Measurements from ENCODE around the gene ORM2.

ORM2 gene

DNA sequence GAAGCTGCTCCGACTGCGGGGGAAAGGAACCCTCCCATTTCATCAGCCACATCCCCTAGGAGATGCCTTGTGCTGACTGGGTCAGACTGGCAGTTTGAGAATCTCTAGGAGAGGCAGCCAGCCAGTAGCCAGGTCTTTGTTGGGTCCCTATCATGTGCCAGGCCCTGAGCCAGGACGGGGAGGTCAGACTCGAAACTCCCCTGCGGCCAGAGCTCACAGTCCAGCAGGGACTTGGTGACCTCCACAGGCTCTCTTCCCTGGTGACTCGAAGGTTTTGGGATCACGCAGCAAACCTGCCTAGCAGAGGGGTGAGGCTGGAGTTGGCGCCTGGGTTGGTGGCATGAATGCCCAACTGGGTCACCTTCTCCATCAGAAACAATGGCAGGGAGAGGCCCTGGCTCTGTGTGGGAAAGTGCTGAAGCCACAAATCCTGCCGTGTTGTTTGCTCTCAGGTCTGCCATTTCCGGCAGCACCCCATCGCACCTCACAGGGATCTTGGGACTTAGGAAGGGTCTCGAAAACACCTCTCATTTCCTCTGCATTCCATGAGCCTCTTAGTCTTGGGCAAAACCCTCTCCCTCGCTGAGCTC is 21.2 kb upstream of the ORM2 start:
- Histone ChIP-seq H3K36me3 (ENCODE audit: control insufficient read depth, insufficient read depth, low read length) (peaks cover 26% of the 10 kb centered on the region), H3K27ac (ENCODE audit: low read depth, low read length) (no peak overlapping the region), H3K9me3 (ENCODE audit: control insufficient read depth, insufficient read depth, low read depth, low read length) (no peaks in the 10 kb centered on the region), H3K4me1 (ENCODE audit: control insufficient read depth, insufficient read depth, low read length) (0 out of 2 replicates have a peak, but pooled peaks cover 3% of the 10 kb centered on the region), H3K27me3 (ENCODE audit: control insufficient read depth, insufficient read depth, low read length) (no peaks in the 10 kb centered on the region), H3K4me3 (ENCODE audit: low read depth, low read length) (no peak overlapping the region), H3K9ac (ENCODE audit: low read length) (no peak overlapping the region)

DNA sequence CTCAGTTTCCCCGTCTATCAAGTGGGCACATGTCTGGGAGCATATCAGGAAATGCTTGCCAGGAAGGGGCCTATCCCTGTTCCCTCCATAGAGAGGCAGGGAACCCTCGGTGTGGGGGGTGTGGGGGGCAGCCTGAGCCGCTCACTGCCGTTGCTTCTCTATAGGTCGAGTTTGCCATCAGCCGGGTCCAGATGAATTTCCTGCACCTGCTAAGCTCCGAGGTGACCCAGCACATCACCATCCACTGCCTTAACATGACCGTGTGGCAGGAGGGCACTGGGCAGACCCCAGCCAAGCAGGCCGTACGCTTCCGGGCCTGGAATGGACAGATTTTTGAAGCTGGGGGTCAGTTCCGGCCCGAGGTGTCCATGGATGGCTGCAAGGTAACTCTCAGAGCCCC is 20.6 kb upstream of the ORM2 start:
- Histone ChIP-seq H3K9me3 (ENCODE audit: control insufficient read depth, insufficient read depth, low read depth, low read length) (no peaks in the 10 kb centered on the region), H3K4me1 (ENCODE audit: control insufficient read depth, insufficient read depth, low read length) (0 out of 2 replicates have a peak, but pooled peaks cover 3% of the 10 kb centered on the region), H3K36me3 (ENCODE audit: control insufficient read depth, insufficient read depth, low read length) (peaks cover 26% of the 10 kb centered on the region), H3K27ac (ENCODE audit: low read depth, low read length) (no peak overlapping the region), H3K27me3 (ENCODE audit: control insufficient read depth, insufficient read depth, low read length) (no peaks in the 10 kb centered on the region), H3K9ac (ENCODE audit: low read length) (no peak overlapping the region), H3K4me3 (ENCODE audit: low read depth, low read length) (no peak overlapping the region)

DNA sequence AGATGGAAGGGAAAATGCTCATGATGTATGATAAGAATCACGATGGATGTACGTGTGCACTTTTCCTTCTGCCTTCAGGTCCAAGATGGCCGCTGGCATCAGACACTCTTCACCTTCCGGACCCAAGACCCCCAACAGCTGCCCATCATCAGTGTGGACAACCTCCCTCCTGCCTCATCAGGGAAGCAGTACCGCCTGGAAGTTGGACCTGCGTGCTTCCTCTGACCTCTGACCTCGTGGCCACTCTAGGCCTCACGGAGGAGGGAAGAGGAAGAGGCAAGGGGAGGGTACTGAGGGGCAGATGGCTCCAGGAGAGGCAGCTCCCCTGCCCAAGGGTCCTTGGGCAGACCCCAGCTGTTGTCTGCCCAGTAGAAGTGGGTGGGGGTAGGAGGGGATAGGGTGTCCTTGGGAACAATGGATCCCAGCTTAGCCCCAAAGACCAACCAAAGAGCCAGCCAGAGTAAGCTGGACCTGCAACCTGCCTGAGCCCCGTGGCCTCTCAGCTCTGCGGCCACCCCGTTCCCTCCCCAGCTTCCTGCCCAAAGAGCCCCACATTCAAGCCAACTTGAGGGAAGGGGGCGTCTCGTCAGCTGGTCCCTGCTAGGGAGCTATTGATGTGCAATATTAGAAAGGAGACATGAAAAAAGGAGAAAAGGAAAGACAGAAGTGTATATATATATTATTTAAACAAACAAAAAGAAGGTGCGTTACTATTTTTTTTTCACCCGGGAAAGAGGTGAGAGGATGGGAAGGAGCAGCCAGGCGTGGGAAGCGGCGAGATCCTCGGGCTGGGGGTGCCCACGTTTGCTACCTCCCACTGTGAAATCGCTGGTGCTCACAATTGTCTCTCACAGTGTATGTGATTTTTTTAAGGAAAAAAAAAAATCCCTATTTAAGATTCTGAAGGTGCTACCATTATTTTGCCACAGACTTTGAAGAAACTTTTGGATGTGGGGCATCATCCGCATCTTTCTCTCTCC is 18.9 kb upstream of the ORM2 start:
- no peak overlapping the region for H3K4me3 ChIP-seq (ENCODE audit: low read depth, low read length)
- no peaks in the 10 kb centered on the region for H3K9me3 ChIP-seq (ENCODE audit: control insufficient read depth, insufficient read depth, low read depth, low read length)
- H3K27ac ChIP-seq (ENCODE audit: low read depth, low read length), result no peak overlapping the region
- 0 out of 2 replicates have a peak, but pooled peaks cover under 1% of the 10 kb centered on the region for H3K4me1 ChIP-seq (ENCODE audit: control insufficient read depth, insufficient read depth, low read length)
- no peaks in the 10 kb centered on the region for H3K27me3 ChIP-seq (ENCODE audit: control insufficient read depth, insufficient read depth, low read length)
- no peak overlapping the region for H3K9ac ChIP-seq (ENCODE audit: low read length)
- peaks cover 22% of the 10 kb centered on the region for H3K36me3 ChIP-seq (ENCODE audit: control insufficient read depth, insufficient read depth, low read length)

DNA sequence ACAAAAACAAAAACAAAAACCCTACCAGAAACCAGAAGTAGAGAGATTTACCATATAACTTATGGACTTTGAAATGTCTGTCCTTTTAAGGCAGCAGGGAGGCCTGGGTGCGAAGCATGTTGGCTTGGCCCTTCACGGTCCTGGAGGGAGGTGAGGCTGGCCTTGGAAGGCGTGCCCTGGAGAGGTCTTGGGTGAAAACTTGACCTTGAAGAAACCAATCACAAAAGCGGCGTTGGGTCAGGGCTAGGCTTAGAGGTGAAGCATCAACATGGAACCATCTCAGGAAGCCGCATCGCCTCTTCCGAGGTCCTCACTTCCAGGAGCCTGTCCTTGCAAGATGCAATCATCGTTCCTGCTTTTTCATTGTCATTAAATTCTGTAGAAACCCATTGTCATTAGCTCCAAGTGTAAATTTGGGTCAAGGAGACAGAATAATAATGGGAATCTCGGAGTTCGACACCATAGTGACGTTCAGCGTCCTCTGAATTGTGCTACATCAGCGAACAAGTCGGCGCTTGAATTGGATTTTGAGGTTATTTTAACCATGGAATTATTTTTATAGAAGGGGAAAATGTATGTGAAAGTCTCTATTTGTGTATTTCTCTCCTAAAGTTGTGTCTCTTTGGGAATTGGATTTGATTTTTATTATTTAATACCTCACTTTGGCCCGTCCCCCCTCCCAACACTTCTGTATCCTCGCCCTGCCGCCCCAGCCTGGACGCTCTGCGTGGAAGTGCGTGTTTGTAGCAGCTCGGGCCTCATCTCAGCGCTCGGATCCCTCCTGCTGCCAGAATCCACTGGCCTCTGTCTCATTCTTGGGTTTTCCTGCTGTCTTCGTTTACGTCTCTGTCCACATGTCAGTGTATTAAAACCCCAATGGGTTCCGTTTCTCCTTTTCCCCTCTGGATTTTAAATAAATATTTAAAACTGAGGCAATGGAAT is 17.8 kb upstream of the ORM2 start:
- H3K9me3 ChIP-seq (ENCODE audit: control insufficient read depth, insufficient read depth, low read depth, low read length), result no peaks in the 10 kb centered on the region
- no peak overlapping the region for H3K27ac ChIP-seq (ENCODE audit: low read depth, low read length)
- H3K4me3 ChIP-seq (ENCODE audit: low read depth, low read length), result no peak overlapping the region
- peaks cover 3% of the 10 kb centered on the region; the same call in 1 of the 2 replicates for H3K4me1 ChIP-seq (ENCODE audit: control insufficient read depth, insufficient read depth, low read length)
- no peaks in the 10 kb centered on the region for H3K27me3 ChIP-seq (ENCODE audit: control insufficient read depth, insufficient read depth, low read length)
- no peak overlapping the region for H3K9ac ChIP-seq (ENCODE audit: low read length)
- H3K36me3 ChIP-seq (ENCODE audit: control insufficient read depth, insufficient read depth, low read length), result peaks cover 22% of the 10 kb centered on the region

DNA sequence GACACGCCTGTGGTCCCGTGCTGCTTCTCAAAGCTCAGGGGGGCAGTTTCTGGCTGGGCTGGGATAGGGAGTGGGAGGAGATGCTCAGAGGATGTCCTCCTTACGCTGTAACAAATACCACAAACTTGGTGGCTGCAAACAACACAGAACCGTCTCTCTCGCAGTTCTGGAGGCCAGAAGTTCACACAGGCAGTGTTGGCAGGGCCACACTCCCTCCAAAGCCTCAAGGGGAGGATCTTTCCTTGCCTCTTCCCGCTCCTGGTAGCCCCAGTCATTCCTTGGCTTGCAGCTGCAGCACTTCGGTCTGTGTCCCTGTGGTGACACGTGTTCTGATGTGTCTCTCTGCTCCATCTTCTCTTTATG is 17.2 kb upstream of the ORM2 start:
- peaks cover 15% of the 10 kb centered on the region for H3K36me3 ChIP-seq (ENCODE audit: control insufficient read depth, insufficient read depth, low read length)
- H3K4me1 ChIP-seq (ENCODE audit: control insufficient read depth, insufficient read depth, low read length), result peaks cover 3% of the 10 kb centered on the region; the same call in 1 of the 2 replicates
- no peaks in the 10 kb centered on the region for H3K27me3 ChIP-seq (ENCODE audit: control insufficient read depth, insufficient read depth, low read length)
- no peak overlapping the region for H3K9ac ChIP-seq (ENCODE audit: low read length)
- no peaks in the 10 kb centered on the region for H3K9me3 ChIP-seq (ENCODE audit: control insufficient read depth, insufficient read depth, low read depth, low read length)
- H3K27ac ChIP-seq (ENCODE audit: low read depth, low read length), result no peak overlapping the region
- no peak overlapping the region for H3K4me3 ChIP-seq (ENCODE audit: low read depth, low read length)

DNA sequence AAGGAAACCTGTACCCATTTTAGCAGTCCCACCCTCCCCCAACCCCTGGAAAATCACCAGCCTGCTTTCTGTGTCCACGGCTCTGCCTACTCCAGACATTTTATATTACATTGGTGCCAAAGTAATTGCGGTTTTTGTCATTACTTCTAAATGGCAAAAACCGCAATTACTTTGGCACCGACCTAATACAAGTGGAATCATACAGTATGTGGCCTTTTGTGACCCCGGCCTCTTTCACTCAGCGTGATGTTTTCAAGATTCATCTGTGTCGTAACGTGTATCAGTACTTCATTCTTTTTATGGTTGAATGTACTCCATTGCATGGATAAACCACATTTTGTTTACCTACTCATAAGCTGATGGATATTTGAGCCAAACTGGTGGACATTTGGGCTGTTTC is 16.5 kb upstream of the ORM2 start:
- H3K27me3 ChIP-seq (ENCODE audit: control insufficient read depth, insufficient read depth, low read length), result no peaks in the 10 kb centered on the region
- H3K9ac ChIP-seq (ENCODE audit: low read length), result no peak overlapping the region
- peaks cover 3% of the 10 kb centered on the region; the same call in 1 of the 2 replicates for H3K4me1 ChIP-seq (ENCODE audit: control insufficient read depth, insufficient read depth, low read length)
- H3K9me3 ChIP-seq (ENCODE audit: control insufficient read depth, insufficient read depth, low read depth, low read length), result no peaks in the 10 kb centered on the region
- peaks cover 9% of the 10 kb centered on the region; the same call in 1 of the 2 replicates for H3K36me3 ChIP-seq (ENCODE audit: control insufficient read depth, insufficient read depth, low read length)
- H3K4me3 ChIP-seq (ENCODE audit: low read depth, low read length), result no peak overlapping the region
- H3K27ac ChIP-seq (ENCODE audit: low read depth, low read length), result no peak overlapping the region

DNA sequence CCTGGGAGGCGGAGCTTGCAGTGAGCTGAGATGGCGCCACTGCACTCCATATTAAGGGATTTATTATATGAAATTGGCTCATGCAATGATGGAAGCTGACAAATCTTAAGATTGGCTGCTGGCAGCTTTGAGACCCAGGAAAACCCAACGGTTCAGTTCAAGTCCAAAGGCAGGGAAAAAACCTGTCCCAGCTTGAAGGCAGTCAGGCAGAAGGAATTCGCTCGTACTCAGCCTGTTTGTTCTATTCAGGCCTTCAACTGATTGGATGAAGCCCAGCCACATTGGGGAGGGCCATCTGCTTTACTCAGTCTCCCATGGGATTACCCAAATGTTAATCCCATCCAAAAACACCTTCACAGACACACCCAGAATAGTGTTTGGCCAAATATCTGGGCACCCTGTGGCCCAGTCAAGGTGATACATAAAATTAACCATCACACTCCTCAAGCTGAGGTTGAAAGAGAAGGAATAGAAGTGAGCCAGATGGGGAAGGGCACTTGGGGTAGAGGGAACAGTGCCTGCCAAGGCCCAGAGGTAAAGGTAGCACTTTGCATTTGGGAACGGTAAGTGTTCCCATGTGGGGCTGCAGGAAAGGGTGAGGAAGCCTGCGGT is 15.3 kb upstream of the ORM2 start:
- Histone ChIP-seq H3K9me3 (ENCODE audit: control insufficient read depth, insufficient read depth, low read depth, low read length) (no peaks in the 10 kb centered on the region), H3K9ac (ENCODE audit: low read length) (no peak overlapping the region), H3K36me3 (ENCODE audit: control insufficient read depth, insufficient read depth, low read length) (0 out of 2 replicates have a peak, but pooled peaks cover 5% of the 10 kb centered on the region), H3K4me1 (ENCODE audit: control insufficient read depth, insufficient read depth, low read length) (peaks cover 3% of the 10 kb centered on the region; the same call in 1 of the 2 replicates), H3K27ac (ENCODE audit: low read depth, low read length) (no peak overlapping the region), H3K4me3 (ENCODE audit: low read depth, low read length) (no peak overlapping the region), H3K27me3 (ENCODE audit: control insufficient read depth, insufficient read depth, low read length) (no peaks in the 10 kb centered on the region)

DNA sequence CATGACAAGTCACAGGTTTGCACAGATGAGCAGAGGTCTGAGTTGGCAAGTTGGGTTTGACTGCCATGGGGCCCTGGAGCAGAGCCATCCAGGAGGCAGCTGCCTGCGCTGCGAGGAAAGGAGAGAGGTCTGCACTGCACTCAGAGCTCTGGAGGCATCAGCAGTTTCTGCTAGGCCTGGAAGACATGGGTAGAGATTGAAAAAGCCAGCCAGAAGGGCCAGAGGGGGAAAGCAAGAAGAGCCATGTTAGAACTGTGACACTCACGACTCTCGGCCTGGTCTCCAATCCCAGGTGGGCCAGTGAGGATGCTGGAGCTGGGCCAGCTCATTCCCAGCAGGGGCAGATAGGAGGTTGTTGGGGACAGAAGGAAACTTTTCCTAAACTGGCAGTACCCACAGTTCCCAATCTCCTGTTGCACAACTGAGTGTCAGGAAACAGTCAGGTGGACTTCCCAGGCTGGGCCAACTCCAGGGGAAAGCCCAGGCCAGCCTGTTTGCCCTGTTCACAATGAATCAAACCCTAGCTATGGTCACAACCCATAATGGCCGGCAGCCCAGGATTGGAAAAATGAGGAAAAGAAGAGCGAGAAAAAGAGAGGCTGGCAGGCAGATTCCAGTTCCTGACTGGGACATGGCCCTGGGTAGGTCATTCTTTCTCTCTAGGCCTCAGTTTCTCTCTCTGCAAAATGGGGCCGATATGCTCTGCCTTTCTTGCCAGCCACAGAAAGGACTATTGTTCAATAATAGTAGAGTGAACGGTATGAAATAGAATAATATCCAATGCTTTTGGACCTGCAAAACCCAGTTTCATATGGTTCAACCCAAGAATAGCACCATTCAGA is 14.6 kb upstream of the ORM2 start:
- Histone ChIP-seq H3K36me3 (ENCODE audit: control insufficient read depth, insufficient read depth, low read length) (0 out of 2 replicates have a peak, but pooled peaks cover 5% of the 10 kb centered on the region), H3K27ac (ENCODE audit: low read depth, low read length) (no peak overlapping the region), H3K27me3 (ENCODE audit: control insufficient read depth, insufficient read depth, low read length) (no peaks in the 10 kb centered on the region), H3K4me3 (ENCODE audit: low read depth, low read length) (no peak overlapping the region), H3K9me3 (ENCODE audit: control insufficient read depth, insufficient read depth, low read depth, low read length) (no peaks in the 10 kb centered on the region), H3K4me1 (ENCODE audit: control insufficient read depth, insufficient read depth, low read length) (peaks cover 3% of the 10 kb centered on the region; the same call in 1 of the 2 replicates), H3K9ac (ENCODE audit: low read length) (no peak overlapping the region)

DNA sequence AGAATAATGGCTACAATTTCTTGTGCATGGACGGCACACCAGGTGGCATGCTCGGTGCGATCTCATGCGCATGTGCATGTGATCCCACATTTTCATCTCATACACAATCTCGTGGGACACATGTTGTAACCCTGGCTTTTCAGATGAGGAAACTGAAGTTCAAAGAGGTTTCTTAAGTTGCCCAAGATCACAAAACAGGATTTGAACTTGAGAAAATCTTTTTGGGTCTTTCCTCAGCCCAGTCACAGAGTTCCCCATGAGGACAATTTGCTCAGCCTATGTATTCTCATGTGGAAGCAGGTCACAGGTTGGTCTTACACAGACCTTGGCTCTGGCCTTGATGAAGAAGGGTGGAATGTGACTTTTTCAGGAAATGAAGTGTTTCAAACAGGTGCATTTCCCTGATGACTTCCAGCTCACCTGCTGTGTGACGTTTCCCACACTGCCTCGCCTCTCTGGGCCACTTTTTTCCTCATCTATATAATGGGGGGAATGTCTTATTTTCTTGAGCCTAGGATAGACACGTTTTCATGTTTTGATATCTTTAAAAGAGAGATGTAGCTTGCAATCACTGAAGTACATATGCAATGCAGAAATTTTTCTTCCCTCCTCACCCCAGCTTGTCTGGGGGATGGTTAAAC is 13.8 kb upstream of the ORM2 start:
- Histone ChIP-seq H3K27me3 (ENCODE audit: control insufficient read depth, insufficient read depth, low read length) (no peaks in the 10 kb centered on the region), H3K27ac (ENCODE audit: low read depth, low read length) (no peak overlapping the region), H3K9me3 (ENCODE audit: control insufficient read depth, insufficient read depth, low read depth, low read length) (no peaks in the 10 kb centered on the region), H3K4me3 (ENCODE audit: low read depth, low read length) (no peak overlapping the region), H3K9ac (ENCODE audit: low read length) (no peak overlapping the region), H3K36me3 (ENCODE audit: control insufficient read depth, insufficient read depth, low read length) (no peaks in the 10 kb centered on the region), H3K4me1 (ENCODE audit: control insufficient read depth, insufficient read depth, low read length) (peaks cover 3% of the 10 kb centered on the region; the same call in 1 of the 2 replicates)
